ENCODE measurements around the gene ATG7. TPM values are rescaled to one million over a fixed set of nuclear protein-coding genes. Genes with fewer than 3 reads are reported as not detected.

The ATG7 gene
- total RNA-seq, 2 donors from 2014 or later, result 33.9 to 38.4 TPM

- Histone ChIP-seq H3K4me1 (ENCODE audit: control insufficient read depth, insufficient read depth, low read length) (no peaks in the 10 kb centered on the region), H3K9ac (ENCODE audit: extremely low read depth, low read length, poor library complexity, severe bottlenecking) (no peak overlapping the region), H3K4me3 (ENCODE audit: low read length) (no peak overlapping the region), H3K27ac (ENCODE audit: low read depth, low read length) (no peak overlapping the region), H3K36me3 (ENCODE audit: control insufficient read depth, insufficient read depth, low read length) (no peaks in the 10 kb centered on the region), H3K9me3 (ENCODE audit: control insufficient read depth, low read length) (no peaks in the 10 kb centered on the region), H3K27me3 (ENCODE audit: control insufficient read depth, insufficient read depth, low read length, poor library complexity, severe bottlenecking) (no peaks in the 10 kb centered on the region)
- H3K27ac Mint-ChIP-seq, result no peak overlapping the region
- WGBS, 2 experiments (ENCODE audit: insufficient coverage in 1 of 2, insufficient read length in 1 of 2), result 80 to 85% methylated on average over 2 to 3 of the region's 3 CpGs
- no peak overlapping the region for H3K4me3 Mint-ChIP-seq
- H3K4me1 Mint-ChIP-seq, result peaks cover 5% of the 10 kb centered on the region
- no peaks in the 10 kb centered on the region for H3K9me3 Mint-ChIP-seq
- peaks cover 5% of the 10 kb centered on the region for H3K36me3 Mint-ChIP-seq (ENCODE audit: low read depth)
- no peaks in the 10 kb centered on the region for H3K27me3 Mint-ChIP-seq (ENCODE audit: insufficient read depth)
- DNase-seq, result no peak
- no peak for TF ChIP-seq CTCF (conservative IDR thresholded peaks at IDR 0.05)
These were observed 120.0 kb downstream of the ATG7 start for GRCh38 chr3:11392014-11392859.

- TF ChIP-seq CTCF (conservative IDR thresholded peaks at IDR 0.05), result no peak
- H3K9me3 ChIP-seq (ENCODE audit: control insufficient read depth, low read length), result no peaks in the 10 kb centered on the region
- H3K27ac ChIP-seq (ENCODE audit: low read depth, low read length), result no peak overlapping the region
- Mint-ChIP-seq H3K4me1 (peaks cover 5% of the 10 kb centered on the region), H3K9me3 (no peaks in the 10 kb centered on the region), H3K36me3 (ENCODE audit: low read depth) (peaks cover 5% of the 10 kb centered on the region), H3K27me3 (ENCODE audit: insufficient read depth) (no peaks in the 10 kb centered on the region), H3K27ac (no peak overlapping the region), H3K4me3 (no peak overlapping the region)
- no peaks in the 10 kb centered on the region for H3K27me3 ChIP-seq (ENCODE audit: control insufficient read depth, insufficient read depth, low read length, poor library complexity, severe bottlenecking)
- no peaks in the 10 kb centered on the region for H3K4me1 ChIP-seq (ENCODE audit: control insufficient read depth, insufficient read depth, low read length)
- WGBS, 2 experiments (ENCODE audit: insufficient coverage in 1 of 2, insufficient read length in 1 of 2), result 91 to 92% methylated on average over 2 of the region's 2 CpGs
- DNase-seq, result no peak
- H3K36me3 ChIP-seq (ENCODE audit: control insufficient read depth, insufficient read depth, low read length), result no peaks in the 10 kb centered on the region
- H3K9ac ChIP-seq (ENCODE audit: extremely low read depth, low read length, poor library complexity, severe bottlenecking), result no peak overlapping the region
- H3K4me3 ChIP-seq (ENCODE audit: low read length), result no peak overlapping the region
These were observed 120.6 kb downstream of the ATG7 start for GRCh38 chr3:11392860-11393114.

GRCh38 chr3:11393401-11393800 lies 121.2 kb downstream of the ATG7 start:
- Histone ChIP-seq H3K4me1 (ENCODE audit: control insufficient read depth, insufficient read depth, low read length) (no peaks in the 10 kb centered on the region), H3K9me3 (ENCODE audit: control insufficient read depth, low read length) (no peaks in the 10 kb centered on the region), H3K27me3 (ENCODE audit: control insufficient read depth, insufficient read depth, low read length, poor library complexity, severe bottlenecking) (no peaks in the 10 kb centered on the region), H3K36me3 (ENCODE audit: control insufficient read depth, insufficient read depth, low read length) (no peaks in the 10 kb centered on the region), H3K27ac (ENCODE audit: low read depth, low read length) (no peak overlapping the region), H3K9ac (ENCODE audit: extremely low read depth, low read length, poor library complexity, severe bottlenecking) (no peak overlapping the region), H3K4me3 (ENCODE audit: low read length) (no peak overlapping the region)
- Mint-ChIP-seq H3K4me3 (no peak overlapping the region), H3K27me3 (ENCODE audit: insufficient read depth) (no peaks in the 10 kb centered on the region), H3K27ac (no peak overlapping the region), H3K36me3 (ENCODE audit: low read depth) (peaks cover 5% of the 10 kb centered on the region), H3K9me3 (no peaks in the 10 kb centered on the region), H3K4me1 (peaks cover 5% of the 10 kb centered on the region)
- 80 to 94% methylated on average over 1 to 3 of the region's 3 CpGs for WGBS, 2 experiments (ENCODE audit: insufficient coverage in 1 of 2, insufficient read length in 1 of 2)
- no peak for TF ChIP-seq CTCF (conservative IDR thresholded peaks at IDR 0.05)
- DNase-seq, result no peak
